Activated CD4-positive, CD25-positive, alpha-beta regulatory T cell treated with anti-CD3 and anti-CD28 coated beads, Interleukin-2, amount 50 U/mL, for 72 hours (primary cell): ENCODE data around the gene C2orf74.
"Not testable (repeated sequence)": the region's sequence is repeated elsewhere in the genome, so short reads cannot be mapped to it uniquely, and the experiment has no call there.

ENCODE experiments used
- DNase-seq: peaks from one replicate; pipeline ENCODE4 v3.0.0; 2021

The C2orf74 gene

GRCh38 chr2:61176755-61177726, 15.1 kb downstream of the C2orf74 start:
- peak; percentile 91 for DNase-seq

GRCh38 chr2:61177727-61178549, 15.9 kb downstream of the C2orf74 start:
- peak; percentile 54 for DNase-seq

GRCh38 chr2:61178603-61179545, 16.9 kb downstream of the C2orf74 start:
- no peak for DNase-seq

- DNase-seq, result no peak
Measured at GRCh38 chr2:61179701-61180639, 18.0 kb downstream of the C2orf74 start.

GRCh38 chr2:61180686-61181085, 18.7 kb downstream of the C2orf74 start:
- DNase-seq, result no peak

- no peak for DNase-seq
Measured at GRCh38 chr2:61181382-61182058, 19.5 kb downstream of the C2orf74 start.

GRCh38 chr2:61182059-61182383, 20.0 kb downstream of the C2orf74 start:
- DNase-seq, result no peak

GRCh38 chr2:61183795-61184194, 21.8 kb downstream of the C2orf74 start:
- no peak for DNase-seq

GRCh38 chr2:61184263-61184662, 22.3 kb downstream of the C2orf74 start:
- DNase-seq, result no peak

GRCh38 chr2:61185231-61185728, 23.3 kb downstream of the C2orf74 start:
- no peak for DNase-seq

GRCh38 chr2:61187085-61187484, 25.1 kb downstream of the C2orf74 start:
- DNase-seq, result no peak

- DNase-seq, result no peak
Measured at GRCh38 chr2:61193670-61194561, 31.9 kb downstream of the C2orf74 start.

- not testable (repeated sequence) for DNase-seq
Measured at GRCh38 chr2:61194646-61195045, 32.7 kb downstream of the C2orf74 start.

GRCh38 chr2:61196671-61197070, 34.7 kb downstream of the C2orf74 start:
- no peak for DNase-seq

GRCh38 chr2:61205132-61205531, 43.1 kb downstream of the C2orf74 start:
- DNase-seq, result no peak

GRCh38 chr2:61210332-61210981, 48.5 kb downstream of the C2orf74 start:
- no peak for DNase-seq

- DNase-seq, result no peak
Measured at GRCh38 chr2:61214171-61214570, 52.2 kb downstream of the C2orf74 start.
